ENCODE measurements around the gene PPP1R9A.
A peak's percentile ranks its signal among the peaks of the same experiment; 100 is the strongest.

Gene PPP1R9A

DNA sequence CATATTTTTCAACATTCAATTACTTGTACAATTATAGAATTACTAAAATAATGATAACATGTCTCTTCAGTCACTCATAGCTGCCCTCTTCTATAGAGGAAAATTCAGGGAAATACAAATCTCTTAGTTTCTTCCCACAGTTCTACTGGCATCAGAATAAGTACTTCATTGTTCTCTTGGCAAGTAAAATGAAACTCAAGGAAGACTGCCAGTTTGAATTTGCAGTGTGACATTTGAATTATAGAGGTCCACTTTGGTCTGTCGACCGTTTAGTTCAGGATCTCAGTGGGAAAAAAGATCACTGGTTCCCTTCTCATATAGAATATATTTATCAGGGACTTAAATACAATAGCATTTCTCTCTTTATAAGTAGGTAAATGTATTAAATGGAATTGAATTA is 302.4 kb downstream of the PPP1R9A start:
- no peak for DNase-seq

DNA sequence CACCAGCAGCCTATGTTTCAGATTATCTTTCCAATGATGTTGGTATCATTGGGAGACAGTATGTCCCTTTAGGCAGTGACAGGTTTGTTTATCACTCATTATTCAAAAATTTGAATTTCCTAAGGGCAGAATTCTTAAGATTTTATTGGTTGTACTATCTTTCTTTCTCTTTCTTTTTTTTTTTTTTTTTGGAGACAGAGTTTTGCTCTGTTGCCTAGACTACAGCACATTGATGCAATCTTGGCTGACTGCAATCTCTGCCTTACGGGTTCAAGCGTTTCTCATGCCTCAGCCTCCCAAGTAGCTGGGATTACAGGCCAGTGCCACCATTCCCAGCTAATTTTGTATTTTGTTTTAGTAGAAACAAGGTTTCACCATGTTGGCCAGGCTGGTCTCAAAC is 305.8 kb downstream of the PPP1R9A start:
- no peak for DNase-seq

DNA sequence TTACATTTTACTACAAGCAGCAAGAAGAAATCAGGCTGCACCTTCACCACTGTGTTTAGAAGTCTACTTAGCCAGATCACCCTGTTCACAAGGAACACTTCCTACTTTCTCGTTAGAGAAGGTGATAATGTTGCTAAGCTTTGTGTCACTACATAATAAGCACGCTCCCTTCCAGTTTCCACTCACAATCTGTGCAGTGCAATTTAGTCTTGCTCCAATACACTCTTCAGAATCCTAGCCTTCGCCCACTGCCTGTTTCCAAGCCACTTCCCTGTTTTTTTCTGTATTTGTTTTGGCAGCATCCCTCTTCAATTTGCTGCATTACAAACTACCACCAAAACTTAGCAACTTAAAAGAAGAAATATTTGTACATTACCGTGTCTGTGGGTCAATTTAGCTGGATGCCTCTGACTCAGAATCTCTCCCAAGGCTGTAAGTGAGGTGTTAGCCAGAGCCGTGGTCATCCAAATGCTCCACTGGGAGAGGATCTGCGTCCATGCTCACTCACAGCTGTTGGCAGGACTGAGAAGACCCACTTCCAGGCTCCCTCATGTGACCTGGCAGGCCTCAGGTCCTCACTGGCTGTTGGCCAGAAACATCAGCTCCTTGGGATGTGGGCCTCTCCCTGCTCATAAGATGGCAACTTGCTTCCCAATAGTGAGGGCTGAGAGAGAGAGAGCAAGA is 306.6 kb downstream of the PPP1R9A start:
- no peak for DNase-seq

DNA sequence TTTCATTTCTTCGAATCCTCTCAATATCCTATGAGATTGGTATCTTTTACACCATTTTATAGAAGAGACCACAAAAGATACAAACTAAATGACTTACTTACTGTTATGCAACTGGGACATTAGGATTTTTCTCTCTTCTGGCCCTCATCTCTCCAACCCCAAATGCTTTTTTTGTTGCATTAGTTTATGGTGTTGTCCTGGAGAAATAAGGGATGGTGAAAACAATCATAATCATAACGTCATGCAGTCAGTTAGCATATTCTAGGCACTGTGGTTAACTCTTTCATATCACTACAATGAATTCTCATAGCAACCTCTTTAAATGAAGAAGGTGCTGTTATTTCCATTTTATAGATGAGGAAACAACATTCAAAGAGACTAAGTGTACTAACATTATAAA is 312.3 kb downstream of the PPP1R9A start:
- DNase-seq, result no peak

DNA sequence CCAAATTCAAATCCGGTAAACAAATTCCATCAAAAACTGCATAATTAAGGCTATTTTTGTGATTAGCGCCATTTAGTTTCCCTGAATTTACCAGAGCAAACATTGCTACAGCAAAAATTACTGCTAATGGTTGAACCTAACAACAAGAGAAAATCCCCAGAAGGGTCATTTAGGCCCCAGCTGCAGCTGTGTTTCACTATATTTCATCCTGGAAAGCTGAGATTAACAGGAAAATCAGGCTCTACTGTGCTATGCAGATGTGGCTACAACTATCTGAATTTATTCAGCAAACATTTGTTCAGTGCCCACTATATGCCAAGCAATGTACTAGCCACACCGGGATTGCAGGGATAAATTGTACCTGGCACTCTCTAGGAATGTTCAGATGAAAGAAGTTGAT is 312.9 kb downstream of the PPP1R9A start:
- DNase-seq, result no peak

DNA sequence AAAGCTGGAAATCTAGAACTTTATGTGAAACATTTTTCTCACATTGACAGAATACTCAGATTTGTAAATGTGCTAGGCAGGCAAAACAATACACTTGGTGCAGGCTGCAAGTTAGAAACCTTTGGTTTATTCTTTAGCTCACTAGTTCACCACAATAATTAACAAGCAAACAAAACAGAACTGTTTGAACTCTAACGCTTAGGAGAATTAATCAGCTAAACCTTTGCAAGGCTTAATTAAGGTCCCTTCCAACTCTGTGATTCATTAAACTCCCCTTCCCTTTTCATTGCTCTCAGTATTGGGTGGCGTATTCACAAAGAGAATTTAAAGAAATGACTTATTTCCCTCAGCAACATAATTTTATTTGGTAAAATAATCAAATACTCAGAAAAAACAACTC is 317.9 kb downstream of the PPP1R9A start:
- DNase-seq, result no peak

DNA sequence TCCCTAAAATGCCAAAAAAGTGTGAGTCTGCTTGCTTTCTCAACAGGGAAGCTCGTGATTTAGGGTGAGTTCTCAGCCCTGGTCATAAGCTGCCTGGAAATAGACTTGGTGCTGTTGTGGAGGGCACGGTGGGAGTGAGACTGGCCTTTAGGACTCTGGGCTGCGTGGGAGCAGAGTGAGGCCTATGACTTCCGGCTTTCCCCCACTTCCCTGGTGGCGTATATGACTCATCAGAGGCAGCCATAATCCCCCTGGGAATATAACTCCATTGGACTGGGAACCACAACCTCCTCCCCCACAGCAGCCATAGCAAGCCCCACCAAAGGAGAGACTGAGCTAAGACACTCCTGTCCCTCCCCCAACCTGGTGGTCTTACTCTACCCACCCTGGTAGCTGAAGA is 321.9 kb downstream of the PPP1R9A start:
- no peak for DNase-seq

DNA sequence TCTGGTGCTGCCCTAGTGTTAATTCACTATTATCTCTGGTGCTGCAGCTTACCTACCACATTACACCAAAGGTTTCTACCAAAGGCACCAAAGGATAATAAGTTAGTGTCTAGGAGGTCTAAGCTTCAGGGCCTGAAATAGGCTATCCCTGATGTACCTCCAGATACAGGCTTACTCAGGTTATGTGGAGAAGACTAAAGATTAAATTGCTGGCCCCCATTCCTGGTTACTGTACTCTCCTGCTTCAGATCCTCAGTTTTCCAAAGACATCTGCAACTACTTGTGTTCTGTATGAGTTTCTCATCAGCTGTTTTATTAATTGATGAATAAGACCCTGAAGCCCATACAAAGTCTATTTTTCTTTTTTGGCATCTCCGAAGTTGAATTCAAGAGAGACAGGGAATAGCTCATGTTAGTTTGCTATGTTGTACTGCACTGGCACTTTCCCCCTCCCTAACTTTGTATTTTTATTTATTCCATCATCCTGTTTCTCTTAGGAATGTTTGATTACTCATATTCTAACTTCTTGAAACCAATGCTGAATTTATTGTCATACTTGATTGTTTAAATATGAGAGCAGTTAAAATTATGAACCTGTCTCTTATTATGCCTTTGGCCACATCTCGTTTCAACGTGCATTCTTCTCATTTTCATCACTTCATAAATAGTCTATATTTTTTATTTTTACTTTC is 331.0 kb downstream of the PPP1R9A start:
- no peak for DNase-seq

DNA sequence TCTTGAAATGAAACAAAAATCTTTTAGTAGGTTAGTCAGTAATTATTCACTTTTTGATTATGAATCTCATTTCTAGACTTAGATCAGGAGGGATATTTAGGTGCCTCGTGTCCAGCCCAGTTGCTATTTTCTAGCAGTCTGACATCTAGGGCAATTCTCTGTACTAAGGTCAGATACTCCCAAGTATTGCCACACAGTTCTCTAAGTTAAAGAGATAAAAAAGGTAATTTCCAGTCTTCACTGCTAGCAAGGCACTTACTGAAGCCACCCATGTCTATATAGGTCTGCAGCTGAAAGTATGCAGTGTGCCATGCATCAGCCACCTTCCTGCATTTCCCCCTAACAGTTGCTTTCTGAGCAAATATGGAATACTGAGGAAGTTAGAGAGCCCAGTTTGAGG is 333.5 kb downstream of the PPP1R9A start:
- DNase-seq, result no peak

DNA sequence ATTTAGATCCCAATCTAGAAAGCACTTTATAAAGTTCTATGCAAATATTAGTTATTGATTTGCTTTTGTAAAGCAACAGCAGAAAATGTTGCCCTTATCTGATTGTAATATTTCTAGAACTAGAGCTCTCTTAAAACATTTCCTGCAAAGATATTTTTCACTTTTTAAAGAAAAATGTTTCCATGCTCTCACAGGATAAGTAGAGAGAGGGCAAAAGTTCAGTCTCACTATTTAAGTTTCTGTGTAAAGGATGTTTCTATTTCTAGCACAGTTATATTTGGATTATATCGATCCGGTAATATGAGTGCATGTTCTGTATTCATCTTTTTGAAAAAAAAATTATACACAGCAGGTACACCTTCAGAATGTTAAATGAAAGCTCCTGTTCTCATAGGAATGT is 334.9 kb downstream of the PPP1R9A start:
- no peak for DNase-seq

DNA sequence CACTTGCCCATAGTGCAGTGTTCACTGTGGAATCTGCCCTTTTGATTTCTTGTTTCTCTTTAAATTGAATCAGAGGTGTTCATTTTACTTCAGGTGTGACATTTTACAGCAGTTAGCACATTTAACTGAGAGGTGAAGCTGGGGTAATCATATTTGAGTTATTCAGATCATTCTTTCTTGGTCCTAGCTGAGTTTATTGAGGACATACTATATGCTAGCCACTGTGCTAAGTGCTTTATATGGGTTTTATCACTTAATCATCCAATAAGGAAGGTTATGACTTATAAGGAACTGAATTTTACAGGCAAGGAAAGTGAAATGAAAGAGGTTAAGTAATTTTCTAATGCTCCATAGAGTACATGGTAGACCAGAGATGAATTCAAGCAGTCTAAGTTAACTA is 337.2 kb downstream of the PPP1R9A start:
- DNase-seq, result no peak

DNA sequence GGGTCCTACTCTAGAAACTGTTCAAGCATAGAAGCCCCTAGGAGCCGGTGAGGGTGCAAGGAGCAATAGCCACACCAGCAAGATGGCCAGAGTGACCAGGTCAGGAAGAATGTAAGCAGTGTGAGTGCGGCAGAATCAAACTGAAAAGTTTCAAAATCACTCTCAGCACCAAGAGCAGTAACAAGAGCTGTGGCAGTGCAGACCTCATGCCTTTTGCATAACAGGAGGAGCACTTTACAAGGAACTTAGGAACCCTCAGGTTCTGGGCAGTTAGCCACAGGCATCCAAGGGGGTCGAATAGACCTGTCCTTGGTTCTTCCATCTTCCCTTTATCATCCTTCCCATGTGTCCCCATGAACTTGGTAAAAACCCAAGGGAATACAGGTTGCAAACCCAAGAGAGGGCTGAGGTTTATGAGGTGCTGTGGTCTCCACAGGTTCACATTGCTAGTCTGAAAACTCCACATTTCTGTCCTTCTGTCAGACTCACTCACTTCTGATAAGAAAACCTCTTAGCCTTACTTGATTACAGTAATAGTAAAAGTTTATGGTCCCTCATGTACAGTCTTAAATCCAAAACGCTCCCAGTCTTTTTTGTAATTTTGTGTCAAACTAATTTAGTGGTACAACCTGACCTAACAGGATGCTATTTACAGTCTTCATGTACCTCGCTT is 338.6 kb downstream of the PPP1R9A start:
- no peak for DNase-seq

DNA sequence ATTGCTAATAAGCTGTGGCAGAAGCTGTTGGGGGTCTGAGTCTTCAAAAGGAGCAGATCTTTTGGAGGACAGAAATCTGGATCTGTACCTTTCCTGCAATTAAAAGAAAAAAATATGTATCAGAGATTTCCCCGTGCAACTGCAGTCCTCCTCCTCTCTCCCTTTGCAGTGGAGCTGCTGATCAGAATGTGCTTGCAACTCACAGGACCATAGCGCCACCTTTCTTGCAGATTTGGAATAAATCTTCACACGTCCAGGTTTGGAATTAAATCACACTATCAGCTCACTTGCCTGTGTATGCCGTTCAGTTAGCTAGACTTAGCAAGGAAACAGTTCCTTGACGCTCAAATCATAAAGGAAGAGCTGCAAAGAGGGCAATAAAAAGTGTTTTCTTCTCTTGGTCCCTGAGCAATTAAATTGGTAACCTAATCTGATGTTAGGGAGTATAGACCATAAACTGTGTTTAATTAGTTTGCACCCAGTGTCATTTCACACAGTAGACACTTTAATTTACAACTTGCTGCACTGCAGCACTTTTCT is 339.5 kb downstream of the PPP1R9A start:
- peak; percentile 57 for DNase-seq

DNA sequence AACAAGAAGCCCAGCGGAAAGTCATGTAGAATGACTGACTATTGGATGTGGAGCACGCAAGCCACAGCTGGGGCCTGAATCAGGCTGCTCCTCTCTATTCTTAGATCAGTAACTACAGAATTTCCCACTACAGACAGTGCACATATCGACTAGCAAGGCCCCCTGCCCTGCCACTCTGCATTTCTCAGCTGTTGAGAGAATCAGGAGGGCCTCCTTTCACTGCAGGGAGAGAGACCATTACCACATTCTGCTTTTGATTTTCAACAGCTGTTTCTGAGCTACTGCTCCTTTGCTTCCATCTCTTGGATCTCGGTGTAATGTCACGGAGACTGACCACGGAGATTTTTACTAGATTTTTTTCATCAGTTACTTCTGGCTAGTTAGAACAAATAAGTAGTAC is 343.2 kb downstream of the PPP1R9A start:
- DNase-seq, result no peak

DNA sequence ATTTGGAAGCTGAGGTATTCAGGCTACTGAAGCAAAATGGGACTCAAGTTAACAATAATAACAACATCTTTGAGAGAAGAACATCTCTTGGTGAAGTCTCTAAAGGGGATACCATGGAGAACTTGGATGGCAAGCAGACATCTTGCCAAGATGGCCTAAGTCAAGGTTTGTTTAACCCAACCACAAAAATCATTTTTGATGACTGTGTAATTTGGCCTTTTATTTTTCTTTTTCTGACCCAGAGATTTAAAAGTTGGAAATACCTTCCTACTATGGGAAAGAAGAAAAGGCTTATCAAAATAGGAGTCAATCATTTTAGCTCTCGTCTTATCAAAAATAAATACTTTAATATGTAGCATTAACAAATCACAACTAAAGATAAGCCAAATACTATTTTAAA is 344.6 kb downstream of the PPP1R9A start:
- DNase-seq, result no peak

DNA sequence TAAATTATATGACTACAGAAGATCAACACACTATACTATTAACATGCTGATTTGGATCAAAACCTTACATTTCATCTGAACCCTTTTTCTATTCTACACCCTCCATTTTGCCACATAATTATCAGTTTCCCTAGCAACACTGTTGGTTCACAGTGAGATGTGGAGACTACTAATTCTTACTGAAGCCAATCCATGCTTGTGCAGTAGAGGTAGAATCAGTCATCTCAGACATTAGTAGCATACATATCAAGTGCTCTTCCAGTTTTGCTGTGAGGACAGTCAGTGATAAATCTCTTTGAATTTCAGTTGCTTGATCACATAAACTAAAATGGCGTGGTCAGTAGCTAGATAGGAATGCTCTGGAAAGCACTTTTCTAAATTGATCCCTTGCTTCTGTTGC is 346.6 kb downstream of the PPP1R9A start:
- DNase-seq, result no peak

DNA sequence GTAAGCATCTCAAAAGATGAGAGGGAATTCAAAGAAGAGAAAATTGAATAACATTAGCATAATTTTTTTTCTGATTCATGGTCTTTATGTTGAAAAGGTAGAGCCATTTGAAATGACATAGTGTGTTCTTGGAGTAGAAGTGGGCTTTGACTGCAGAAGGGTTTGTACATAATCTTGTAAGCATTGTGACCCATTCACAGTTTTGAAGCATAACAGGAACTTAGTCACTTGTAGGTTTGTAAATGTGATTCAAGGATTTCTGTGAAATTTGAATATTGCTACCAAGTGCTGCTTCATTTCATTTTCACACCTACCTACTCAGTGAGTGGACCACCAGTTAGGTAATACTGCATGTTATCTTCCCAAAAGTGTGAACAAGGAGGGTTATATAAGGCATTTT is 348.3 kb downstream of the PPP1R9A start:
- no peak for DNase-seq

DNA sequence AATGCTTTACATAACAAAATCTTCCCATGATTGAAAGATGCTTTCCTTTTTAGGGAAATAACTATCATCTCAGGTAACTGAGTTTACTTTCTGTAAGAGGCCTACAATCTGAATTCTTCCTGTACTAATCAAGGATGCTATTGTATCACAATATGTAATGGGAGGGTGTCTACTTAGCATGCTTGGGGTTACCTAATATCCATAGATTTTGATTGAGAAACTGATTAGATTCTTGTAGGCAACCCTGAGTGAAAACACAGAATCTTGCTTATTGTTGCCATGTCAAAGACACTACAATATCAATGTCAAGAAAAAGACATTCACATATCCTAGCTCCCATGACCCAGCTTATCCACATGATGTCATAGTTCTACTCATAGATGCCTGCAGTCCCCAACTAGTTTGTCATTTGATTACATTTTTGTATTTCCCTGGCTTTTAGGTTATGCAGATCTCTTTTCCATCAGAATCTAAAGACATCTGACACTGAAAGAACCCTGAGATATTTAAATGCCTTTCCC is 354.6 kb downstream of the PPP1R9A start:
- no peak for DNase-seq

DNA sequence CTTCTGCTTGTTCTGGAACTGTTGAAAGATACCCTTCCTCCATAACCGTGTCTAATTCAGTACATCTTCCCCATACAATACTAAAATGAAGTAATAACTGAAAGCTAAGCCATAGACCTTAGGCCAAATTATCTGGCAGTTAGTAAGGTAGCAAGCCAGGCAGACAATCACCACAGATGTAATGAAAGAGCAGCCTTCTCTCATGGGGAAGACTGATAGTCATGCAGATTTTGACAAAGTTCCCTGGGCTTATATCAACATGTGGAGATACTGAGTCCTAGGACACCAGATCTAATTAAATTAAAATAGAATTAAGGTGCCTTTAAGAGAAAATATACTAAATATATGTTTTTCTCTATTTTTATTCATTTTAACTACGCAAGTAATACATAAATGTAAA is 355.5 kb downstream of the PPP1R9A start:
- DNase-seq, result no peak

DNA sequence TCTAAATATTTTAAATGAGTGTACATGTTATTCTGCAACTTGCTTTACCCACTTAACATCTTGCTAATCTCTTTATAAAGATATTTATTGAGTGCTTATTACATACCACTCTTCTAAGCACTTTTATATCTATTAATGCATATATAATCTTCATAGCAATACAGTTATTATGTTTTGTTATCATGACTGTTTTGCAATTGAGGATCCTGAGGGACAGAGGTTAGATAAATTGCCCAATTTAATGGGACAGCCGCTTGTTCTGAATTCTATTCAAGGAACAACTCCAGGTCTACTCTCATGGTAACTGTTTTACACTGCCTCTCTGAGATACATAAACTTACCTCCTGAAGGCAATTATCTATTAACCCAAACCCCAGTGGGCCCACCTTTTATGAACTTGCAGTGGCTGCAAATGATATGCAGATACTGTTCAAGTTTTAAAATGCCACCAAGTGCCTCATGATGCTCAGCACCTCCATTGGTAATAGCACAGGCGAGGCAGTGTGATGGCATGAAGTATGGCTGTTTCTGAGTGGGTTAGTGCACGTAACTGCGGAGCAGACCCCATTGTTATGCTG is 356.5 kb downstream of the PPP1R9A start:
- DNase-seq, result no peak

DNA sequence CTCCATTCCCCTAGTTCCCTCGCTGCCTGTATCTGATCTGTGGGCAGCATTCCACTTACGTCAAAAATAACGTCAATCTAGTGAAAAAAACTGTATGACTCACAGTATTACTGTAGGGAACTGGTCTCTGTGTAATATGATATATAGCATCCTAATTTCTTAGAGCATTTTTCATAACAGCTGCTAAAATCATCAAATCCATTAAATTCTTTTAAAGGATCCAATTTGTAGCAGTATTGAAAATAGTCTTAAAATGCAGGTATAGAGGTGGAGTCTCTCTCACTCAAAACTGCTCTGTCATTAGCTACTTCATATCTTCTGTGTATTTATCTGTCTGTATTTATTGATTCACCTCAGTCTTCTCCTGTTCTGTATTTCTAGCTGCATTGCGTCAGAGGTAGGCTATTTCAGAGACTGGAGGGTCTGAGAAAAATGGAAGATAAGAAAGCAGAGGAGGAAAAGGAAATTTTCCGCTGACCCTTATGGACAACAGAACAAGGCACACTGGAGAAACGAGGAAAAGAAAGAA is 357.0 kb downstream of the PPP1R9A start:
- no peak for DNase-seq

DNA sequence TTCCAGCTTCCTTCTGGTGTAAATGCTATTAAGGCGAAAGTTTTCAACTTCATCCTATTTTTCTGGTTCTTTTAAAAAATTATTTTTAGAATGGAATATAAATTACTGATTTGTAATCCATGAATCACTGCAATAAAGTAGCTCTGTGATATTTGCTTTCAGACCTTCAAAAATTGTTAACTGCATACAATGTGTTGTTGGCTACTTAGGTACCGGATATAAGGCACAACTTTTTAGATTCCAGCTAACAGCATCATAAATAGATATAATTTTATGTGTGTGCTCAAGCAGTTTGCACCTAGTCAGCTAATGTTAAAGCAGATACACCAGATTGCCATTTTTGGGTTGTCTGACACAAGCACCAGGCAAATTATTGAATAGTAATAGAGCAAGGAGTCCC is 358.2 kb downstream of the PPP1R9A start:
- no peak for DNase-seq

DNA sequence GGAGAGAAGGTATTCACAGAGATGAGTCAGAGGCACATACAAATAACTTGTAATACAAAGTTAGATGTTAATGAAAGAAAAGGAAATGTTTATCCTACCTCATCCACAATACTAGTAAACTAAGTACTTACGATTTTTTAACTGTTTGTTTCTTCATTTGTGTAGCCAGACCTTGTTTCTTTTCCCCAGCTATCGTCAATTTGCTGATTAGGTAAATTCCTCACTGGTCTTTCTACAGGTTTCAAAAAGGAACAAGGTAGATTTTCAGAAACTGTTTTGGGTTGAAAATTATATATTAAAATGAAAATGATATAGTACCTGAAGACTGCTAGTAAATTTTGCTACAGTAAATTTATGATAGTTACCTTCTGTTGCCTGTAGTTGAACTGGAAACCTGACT is 360.4 kb downstream of the PPP1R9A start:
- DNase-seq, result no peak

Measured in activated CD4-positive, alpha-beta T cell treated with anti-CD3 and anti-CD28 coated beads, Interleukin-2, Interleukin-6, amounts not matched to agents 100 ng/mL and 50 ng/mL, durations not matched to agents 16 hours and 8 hours (primary cell).